GM12873 (cell line): ENCODE results near the gene ZNF407.

Source experiments
- TF ChIP-seq, protein P1 (sequence below): IDR thresholded peaks from 2 replicates; pipeline ENCODE4 v1.5.1; 2012; ENCODE audit warnings: low read depth, mild to moderate bottlenecking, moderate library complexity, low read length, control low read depth; ENCODE audit not compliant: insufficient read depth; ENCODE audit errors: missing control alignments

The ZNF407 gene

DNA sequence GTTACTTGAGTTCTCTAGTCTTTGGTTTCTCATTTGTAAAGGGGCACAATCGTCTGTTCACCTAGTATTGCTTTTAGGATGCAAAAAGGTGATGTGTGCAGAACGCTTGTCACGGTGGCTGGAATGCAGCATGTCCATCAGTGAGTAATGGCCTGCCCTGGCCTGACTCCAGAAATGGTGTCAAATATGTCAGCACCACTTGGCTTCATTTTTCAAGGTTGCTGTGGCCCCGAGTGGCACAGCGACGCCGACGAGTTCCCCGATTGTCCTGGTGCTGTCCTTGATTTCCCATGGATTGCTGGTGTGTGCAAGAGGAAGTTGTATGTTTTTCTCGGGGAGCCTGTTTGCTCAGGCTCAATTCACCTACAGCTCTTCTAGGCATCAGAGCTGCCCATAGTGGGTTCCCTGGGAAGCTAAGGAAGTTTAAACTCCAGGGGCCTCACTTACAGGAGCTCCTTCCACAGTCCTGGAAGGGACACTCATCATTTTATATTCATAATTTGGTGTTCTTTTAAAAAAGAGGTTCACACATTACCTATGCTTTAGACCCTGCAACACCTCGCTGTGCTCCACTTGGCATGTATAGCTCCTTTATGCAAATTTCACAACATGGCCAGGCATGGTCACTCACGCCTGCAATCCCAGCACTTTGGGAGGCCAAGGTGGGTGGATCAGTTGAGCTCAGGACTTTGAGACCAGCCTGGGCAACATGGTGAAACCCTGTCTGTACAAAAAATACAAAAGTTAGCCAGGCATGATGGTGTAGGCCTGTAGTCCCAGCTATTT, 25.6 kb upstream of the ZNF407 start:
- TF ChIP-seq, protein P1, sequence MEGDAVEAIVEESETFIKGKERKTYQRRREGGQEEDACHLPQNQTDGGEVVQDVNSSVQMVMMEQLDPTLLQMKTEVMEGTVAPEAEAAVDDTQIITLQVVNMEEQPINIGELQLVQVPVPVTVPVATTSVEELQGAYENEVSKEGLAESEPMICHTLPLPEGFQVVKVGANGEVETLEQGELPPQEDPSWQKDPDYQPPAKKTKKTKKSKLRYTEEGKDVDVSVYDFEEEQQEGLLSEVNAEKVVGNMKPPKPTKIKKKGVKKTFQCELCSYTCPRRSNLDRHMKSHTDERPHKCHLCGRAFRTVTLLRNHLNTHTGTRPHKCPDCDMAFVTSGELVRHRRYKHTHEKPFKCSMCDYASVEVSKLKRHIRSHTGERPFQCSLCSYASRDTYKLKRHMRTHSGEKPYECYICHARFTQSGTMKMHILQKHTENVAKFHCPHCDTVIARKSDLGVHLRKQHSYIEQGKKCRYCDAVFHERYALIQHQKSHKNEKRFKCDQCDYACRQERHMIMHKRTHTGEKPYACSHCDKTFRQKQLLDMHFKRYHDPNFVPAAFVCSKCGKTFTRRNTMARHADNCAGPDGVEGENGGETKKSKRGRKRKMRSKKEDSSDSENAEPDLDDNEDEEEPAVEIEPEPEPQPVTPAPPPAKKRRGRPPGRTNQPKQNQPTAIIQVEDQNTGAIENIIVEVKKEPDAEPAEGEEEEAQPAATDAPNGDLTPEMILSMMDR, result no peak

DNA sequence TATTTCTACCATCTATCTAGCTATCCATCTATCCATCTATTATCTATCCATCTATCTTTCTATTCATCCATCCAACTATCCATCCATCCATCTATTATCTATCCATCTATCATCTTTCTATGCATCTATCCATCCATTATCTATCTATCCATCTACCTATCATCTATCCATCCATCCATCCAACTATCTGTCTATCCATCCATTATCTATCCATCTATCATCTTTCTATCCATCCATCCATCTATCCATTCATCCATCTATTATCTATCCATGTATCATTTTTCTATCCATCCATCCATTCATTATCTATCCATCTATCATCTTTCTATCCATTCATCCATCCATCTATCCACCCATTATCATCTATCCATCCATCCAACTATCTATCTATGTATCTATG, 24.6 kb upstream of the ZNF407 start:
- TF ChIP-seq, protein P1, result no peak

DNA sequence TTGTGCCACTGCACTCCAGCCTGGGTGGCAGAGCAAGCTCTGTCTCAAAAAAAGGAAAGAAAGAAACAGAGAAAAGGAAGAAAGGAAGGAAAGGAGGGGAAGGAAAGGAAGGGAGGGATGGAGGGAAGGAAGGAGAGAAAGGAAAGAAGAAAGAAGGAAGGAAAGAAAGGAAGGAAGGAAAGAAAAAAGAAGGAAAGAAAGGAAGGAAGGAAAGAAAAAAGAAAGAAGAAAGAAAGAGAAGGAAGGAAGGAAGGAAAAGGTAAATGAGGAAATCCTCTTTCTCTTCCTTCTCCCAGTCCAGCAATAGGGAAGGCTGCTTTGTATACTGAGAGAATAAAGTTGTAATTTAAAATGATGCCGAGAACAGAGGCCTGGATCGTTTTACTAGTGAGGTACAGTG, 22.8 kb upstream of the ZNF407 start:
- TF ChIP-seq, protein P1, result no peak

DNA sequence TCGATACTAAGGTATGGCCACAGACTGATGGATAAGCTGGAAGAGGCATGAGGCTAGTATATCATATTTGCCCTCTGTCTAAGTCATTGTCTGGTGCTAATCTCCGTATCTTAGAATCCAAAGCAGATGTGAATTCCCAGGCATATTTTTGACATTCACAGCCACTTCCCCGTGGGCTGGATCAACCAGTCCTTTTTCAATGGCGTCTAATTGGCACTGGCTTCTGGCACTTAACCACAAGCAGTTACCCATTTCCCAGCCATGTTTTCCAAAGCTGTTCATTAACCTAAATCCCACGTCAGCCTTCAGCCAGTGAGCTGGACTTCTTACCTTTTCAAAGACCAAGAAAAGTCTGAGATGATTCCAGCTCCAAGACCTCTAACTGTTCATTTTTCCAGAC, 20.7 kb upstream of the ZNF407 start:
- TF ChIP-seq, protein P1, result no peak

DNA sequence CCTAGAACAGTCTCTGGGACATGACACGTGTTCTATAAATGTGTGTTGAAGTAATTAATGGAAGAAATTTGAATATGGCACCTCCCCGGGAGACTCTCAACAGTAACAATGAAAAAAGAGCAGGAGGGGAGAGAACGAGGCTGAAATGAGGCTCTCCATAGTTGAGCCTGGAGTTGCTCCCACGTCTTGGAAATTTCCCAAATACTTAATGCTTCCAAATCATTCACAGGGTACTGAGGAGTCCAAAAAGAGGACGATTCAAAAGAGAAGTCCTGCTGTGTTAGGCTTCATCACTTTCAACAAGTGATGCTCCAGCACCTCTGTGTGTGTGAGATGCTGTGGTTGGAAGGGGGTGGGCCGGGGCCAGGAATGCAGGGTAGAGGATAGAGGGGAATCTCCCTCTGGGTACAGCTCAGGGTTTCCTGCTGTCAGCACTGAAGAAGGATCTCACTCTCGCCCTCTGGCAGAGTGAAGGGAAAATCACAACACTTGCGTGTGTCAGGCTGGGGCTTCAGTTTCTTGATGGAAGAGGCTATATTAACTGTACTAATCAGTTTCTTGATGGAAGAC, 18.1 kb upstream of the ZNF407 start:
- TF ChIP-seq, protein P1, result no peak

DNA sequence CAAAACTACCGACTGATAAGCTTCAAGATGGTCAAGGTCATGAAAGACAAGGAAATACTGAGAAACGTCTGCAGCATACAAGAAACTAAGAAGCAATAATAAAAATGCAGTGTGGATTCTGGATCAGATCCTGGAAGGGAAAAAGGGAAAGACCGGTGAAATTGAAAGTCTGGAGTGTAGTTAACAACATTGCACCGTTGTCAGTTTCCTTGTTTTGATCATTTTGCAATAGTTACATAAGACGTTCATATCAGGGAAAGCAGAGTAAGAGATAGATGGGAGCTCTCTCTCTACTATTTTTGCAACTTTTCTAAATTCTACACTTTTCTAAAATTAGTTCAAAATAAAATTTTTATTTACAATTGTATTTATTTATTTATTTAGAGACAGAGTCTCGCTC, 15.0 kb upstream of the ZNF407 start:
- TF ChIP-seq, protein P1, result no peak

DNA sequence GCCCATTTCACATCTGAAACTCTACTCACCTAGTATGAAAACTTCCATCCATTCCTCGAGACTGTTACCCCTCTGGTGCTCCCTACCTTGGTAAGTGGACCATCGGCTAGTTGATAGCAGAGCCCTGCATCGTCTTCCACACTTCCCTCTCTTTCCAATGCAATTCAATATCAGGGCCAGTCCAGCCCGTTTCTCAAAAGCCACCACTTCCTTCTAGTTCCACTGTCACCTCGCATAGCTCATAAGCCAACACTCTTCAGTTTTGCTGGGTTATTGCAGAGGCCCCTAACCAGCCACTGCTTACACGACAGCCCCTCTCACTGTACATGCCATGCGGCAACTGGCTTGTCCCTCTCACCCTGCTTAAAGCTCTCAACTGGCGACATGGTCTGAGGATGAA, 10.2 kb upstream of the ZNF407 start:
- TF ChIP-seq, protein P1, result no peak
